GM20431 (cell line): Measurements from ENCODE around the gene RPL19.

Source experiments
- in situ Hi-C: fragments of 300-500 bp; cut with MseI, MboI; formaldehyde crosslinking; loops from one replicate; pipeline ENCODE4 v1.15.0; 2020; ENCODE audit warnings: low sequenced_read_pairs; ENCODE audit not compliant: unreplicated experiment

The RPL19 gene

GRCh38 chr17:39222866-39223834 is 23.1 kb downstream of the RPL19 start:
- in situ Hi-C loops, result no loop called here

GRCh38 chr17:39223907-39224777 is 24.1 kb downstream of the RPL19 start:
- in situ Hi-C loops, result no loop called here

- in situ Hi-C loops, result no loop called here
These were observed 24.8 kb downstream of the RPL19 start for GRCh38 chr17:39224778-39225307.

- in situ Hi-C loops, result no loop called here
These were observed 25.4 kb downstream of the RPL19 start, which contains the start of gene STAC2 for GRCh38 chr17:39225308-39225958. Gene STAC2 (minus strand): TSS chr17:39225945. CDS start chr17:39225502, 443 bp downstream.

- in situ Hi-C loops, result no loop called here
These were observed 26.0 kb downstream of the RPL19 start for GRCh38 chr17:39225959-39226683.

- in situ Hi-C loops, result no loop called here
These were observed 27.4 kb downstream of the RPL19 start for GRCh38 chr17:39227364-39227919.

GRCh38 chr17:39229274-39229913 is 29.3 kb downstream of the RPL19 start:
- in situ Hi-C loops, result no loop called here

- in situ Hi-C loops, result no loop called here
These were observed 30.3 kb downstream of the RPL19 start for GRCh38 chr17:39230361-39230760.

GRCh38 chr17:39231091-39231561 is 31.0 kb downstream of the RPL19 start:
- in situ Hi-C loops, result no loop called here

- in situ Hi-C loops, result no loop called here
These were observed 31.8 kb downstream of the RPL19 start for GRCh38 chr17:39231591-39232551.

- in situ Hi-C loops, result no loop called here
These were observed 35.7 kb downstream of the RPL19 start for GRCh38 chr17:39235555-39236449.

GRCh38 chr17:39236450-39236927 is 36.4 kb downstream of the RPL19 start:
- in situ Hi-C loops, result no loop called here

GRCh38 chr17:39236981-39237441 is 36.9 kb downstream of the RPL19 start:
- in situ Hi-C loops, result no loop called here

GRCh38 chr17:39237586-39237985 is 37.5 kb downstream of the RPL19 start:
- in situ Hi-C loops, result no loop called here

- in situ Hi-C loops, result no loop called here
These were observed 38.4 kb downstream of the RPL19 start for GRCh38 chr17:39238311-39238972.
